ENCODE measurements around the gene GRK5.

Gene GRK5

DNA sequence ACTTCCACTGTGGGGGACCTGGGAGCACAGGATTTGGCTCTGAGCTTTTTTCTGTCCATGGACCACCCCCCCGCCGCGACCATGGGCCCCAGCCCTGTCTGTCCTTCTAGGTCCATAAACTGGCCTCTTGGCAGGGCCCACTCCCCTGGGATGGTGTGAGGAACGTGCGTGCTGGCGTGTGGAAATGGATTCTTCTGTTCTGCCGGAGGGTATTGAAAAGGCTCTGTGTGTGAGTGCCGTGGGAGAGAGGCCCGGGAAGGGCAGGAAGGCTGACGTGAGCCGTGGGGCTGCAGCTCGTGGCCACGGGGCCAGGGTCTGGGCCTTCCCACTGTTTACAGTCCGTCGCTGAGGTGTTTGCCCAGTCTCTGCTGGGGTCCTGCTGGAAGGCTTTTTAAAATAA lies 123.7 kb downstream of the GRK5 start:
- TF ChIP-seq, protein P1, sequence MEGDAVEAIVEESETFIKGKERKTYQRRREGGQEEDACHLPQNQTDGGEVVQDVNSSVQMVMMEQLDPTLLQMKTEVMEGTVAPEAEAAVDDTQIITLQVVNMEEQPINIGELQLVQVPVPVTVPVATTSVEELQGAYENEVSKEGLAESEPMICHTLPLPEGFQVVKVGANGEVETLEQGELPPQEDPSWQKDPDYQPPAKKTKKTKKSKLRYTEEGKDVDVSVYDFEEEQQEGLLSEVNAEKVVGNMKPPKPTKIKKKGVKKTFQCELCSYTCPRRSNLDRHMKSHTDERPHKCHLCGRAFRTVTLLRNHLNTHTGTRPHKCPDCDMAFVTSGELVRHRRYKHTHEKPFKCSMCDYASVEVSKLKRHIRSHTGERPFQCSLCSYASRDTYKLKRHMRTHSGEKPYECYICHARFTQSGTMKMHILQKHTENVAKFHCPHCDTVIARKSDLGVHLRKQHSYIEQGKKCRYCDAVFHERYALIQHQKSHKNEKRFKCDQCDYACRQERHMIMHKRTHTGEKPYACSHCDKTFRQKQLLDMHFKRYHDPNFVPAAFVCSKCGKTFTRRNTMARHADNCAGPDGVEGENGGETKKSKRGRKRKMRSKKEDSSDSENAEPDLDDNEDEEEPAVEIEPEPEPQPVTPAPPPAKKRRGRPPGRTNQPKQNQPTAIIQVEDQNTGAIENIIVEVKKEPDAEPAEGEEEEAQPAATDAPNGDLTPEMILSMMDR (IDR thresholded peaks at IDR 0.05; ENCODE audit: extremely low read depth, missing control alignments): no peak
- no peak for DNase-seq (ENCODE audit: low spot score)

DNA sequence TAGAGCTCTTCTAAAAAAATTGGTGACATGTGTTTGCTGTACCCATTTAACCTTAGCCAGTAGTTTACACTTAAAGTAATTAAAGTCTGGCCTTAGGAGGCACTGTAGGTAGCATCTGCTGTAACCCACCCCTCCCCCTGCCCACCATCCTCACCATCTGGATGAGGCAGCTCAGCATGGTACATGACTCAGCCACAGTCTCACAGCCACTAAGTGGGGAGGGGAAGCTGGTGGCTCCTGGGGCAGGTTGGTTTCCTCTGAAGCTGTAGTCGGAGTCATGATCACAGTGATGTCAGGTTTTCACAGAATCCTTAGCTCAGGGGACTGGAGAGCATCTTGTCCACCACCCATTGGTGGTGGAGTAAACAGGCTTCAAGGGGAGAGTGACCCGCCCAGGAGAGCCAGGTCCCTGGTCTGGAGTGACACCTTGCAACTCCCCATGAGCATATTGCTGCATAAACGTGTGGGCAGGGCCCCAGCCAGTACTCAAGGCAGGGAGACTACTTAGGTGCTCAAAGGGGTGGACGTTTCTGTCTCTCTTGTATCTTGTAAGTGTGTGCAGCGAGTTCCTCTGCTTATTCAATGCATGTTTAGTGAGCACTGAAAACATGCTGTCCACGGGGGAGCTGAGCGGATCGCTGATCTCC lies 125.9 kb downstream of the GRK5 start:
- DNase-seq (ENCODE audit: low spot score): no peak
- TF ChIP-seq, protein P1 (IDR thresholded peaks at IDR 0.05; ENCODE audit: extremely low read depth, missing control alignments): no peak

DNA sequence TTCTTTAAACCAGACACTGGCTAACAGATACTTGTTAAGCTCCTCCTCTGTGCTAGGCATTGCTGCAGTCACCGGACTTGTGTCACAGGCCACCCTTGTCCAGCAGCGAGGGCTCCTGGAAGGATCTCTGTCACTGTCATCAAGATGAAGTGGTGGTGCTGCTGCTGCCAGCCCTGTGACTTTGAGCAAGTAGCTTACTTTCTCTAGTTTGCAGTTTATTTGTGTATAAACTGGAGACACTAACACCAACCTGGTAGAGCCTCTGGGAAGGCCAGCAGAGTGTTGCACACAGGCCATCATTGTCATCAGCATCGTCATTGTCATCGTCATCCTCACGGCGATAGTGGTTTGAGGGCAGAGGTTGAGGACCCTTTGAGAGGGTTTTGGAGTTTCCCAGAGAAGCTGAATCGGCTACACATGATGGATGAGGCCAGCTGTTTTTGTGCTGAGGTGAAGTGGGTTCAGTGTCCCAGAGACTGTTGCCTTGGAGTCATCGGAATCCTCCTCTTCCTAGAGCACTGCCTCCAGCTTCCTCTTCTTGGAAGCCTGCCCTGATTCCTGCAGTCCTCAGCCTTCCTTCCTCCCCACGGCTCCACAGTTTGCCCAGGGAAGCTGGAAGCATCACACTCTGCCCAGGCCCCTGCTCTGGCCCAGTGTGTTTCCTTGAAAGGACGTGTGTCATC lies 128.4 kb downstream of the GRK5 start:
- TF ChIP-seq, protein P1 (IDR thresholded peaks at IDR 0.05; ENCODE audit: extremely low read depth, missing control alignments): no peak
- DNase-seq (ENCODE audit: low spot score): no peak

DNA sequence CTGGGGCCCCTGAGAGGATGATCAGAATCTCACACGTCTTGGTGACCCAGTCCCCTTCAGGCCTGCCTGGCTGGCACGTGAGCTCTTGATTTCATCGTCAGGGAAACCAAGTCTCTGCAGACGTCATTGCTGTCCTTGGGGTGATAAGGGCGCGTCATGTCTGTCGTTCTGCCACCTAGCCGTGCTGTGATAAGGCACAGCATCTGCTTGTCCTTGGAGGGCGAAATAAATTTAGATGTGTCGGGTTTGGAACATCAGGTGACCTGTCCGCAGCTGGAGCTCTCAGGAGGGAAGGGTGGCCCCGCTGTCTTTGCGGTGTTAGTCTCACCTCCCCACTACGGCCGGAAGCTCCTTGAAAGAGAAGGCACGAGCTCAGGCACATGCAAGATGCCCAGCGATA lies 129.2 kb downstream of the GRK5 start:
- no peak for DNase-seq (ENCODE audit: low spot score)
- TF ChIP-seq, protein P1 (IDR thresholded peaks at IDR 0.05; ENCODE audit: extremely low read depth, missing control alignments): no peak

DNA sequence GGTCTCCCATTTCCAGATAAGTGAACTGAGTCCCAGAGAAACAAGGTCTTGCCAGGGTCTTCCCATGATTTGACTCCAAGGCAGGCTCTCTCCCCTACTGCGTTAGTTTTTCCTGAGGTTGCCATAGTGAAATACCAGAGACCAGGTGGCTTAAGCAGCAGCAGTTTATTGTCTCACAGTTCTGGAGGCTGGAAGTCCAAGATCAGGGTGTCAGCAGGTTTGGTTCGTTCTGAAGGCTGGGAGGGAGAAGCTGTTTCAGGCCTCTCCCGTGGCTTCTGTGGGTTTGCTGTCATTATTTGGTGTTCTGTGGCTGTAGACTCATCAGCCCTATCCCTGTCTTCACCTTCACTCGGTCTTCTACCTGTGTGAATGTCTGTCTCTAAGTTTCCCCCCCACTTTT lies 129.9 kb downstream of the GRK5 start:
- TF ChIP-seq, protein P1 (IDR thresholded peaks at IDR 0.05; ENCODE audit: extremely low read depth, missing control alignments): no peak
- no peak for DNase-seq (ENCODE audit: low spot score)

DNA sequence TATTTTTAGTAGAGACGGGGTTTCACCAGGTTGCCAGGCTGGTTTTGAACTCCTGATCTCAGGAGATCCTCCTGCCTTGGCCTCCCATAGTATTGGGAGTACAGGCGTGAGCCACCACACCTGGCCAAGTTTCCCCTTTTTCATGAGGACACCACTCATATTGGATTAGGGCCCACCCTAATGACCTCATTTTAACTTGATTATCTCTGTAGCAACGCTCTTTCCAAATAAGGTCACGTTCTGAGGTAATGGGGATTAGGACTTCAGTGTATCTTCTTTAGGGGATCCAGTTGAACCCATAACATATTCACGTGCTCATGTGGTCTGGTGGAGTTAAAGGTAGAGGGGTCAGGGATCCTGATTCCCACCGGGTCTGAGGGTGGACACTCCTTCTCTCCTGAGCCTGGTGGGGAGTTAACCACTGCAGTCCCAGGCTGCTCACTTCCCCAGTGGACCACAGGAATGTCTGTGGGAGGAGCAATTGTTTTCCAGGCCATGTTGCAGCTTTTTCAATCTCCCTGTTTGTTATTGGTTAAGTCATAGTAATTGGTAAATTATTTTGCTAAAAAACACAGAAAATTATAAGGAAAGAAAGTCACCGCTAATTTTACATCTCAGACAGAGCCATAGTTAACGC lies 130.5 kb downstream of the GRK5 start:
- TF ChIP-seq, protein P1 (IDR thresholded peaks at IDR 0.05; ENCODE audit: extremely low read depth, missing control alignments): no peak
- DNase-seq (ENCODE audit: low spot score): no peak

DNA sequence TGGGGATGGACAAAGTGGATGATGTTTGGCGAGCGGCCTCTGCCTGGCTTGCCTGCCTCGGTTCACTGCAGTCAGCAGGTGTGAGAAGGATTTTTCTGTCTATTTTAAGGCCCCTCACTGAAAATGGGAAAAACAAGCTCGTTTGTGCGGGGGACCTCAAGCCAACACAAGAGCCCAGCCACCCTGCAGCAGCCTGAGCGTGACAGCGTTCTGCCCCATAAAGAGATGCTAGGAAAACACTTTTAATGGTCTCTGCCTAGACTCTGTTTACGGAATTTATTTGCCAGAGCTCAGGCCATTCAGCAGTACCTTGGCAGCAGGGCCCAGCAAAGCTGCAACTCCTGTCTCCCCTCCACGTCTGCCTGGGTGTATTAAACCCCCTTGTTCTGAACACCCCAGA lies 131.7 kb downstream of the GRK5 start:
- TF ChIP-seq, protein P1 (IDR thresholded peaks at IDR 0.05; ENCODE audit: extremely low read depth, missing control alignments): no peak

More for the DNA sequence above, 131.7 kb downstream of the GRK5 start:
- no peak for DNase-seq (ENCODE audit: low spot score)

Data from GM20000 (cell line).